CD4-positive, alpha-beta T cell treated with Interleukin-15 for 1 hour (primary cell): ENCODE data around the gene TENM3.
"Not testable (repeated sequence)": the region's sequence is repeated elsewhere in the genome, so short reads cannot be mapped to it uniquely, and the experiment has no call there.

ENCODE experiments used
- DNase-seq: peaks from one replicate; pipeline ENCODE4 v3.0.0-alpha.2; 2020

TENM3 gene

GRCh38 chr4:182343453-182343852 is 100.3 kb downstream of the TENM3 start:
- no peak for DNase-seq

- no peak for DNase-seq
These were observed 101.8 kb downstream of the TENM3 start for GRCh38 chr4:182344968-182345367.

GRCh38 chr4:182346250-182346649 is 103.0 kb downstream of the TENM3 start:
- DNase-seq: no peak

GRCh38 chr4:182346675-182347375 is 103.6 kb downstream of the TENM3 start:
- DNase-seq: no peak

- DNase-seq: no peak
These were observed 105.7 kb downstream of the TENM3 start for GRCh38 chr4:182348779-182349326.

- DNase-seq: no peak
These were observed 106.8 kb downstream of the TENM3 start for GRCh38 chr4:182350041-182350440.

GRCh38 chr4:182351485-182351884 is 108.3 kb downstream of the TENM3 start:
- DNase-seq: no peak

GRCh38 chr4:182354106-182354505 is 110.9 kb downstream of the TENM3 start:
- DNase-seq: no peak

GRCh38 chr4:182354867-182355266 is 111.7 kb downstream of the TENM3 start:
- DNase-seq: no peak

- no peak for DNase-seq
These were observed 124.0 kb downstream of the TENM3 start for GRCh38 chr4:182367153-182367552.

GRCh38 chr4:182369211-182369610 is 126.0 kb downstream of the TENM3 start:
- no peak for DNase-seq

- no peak for DNase-seq
These were observed 127.3 kb downstream of the TENM3 start for GRCh38 chr4:182370491-182370890.

- DNase-seq: no peak
These were observed 137.6 kb downstream of the TENM3 start for GRCh38 chr4:182380771-182381181.

GRCh38 chr4:182382941-182383340 is 139.7 kb downstream of the TENM3 start:
- DNase-seq: no peak

GRCh38 chr4:182384631-182385091 is 141.5 kb downstream of the TENM3 start:
- no peak for DNase-seq

- DNase-seq: no peak
These were observed 142.7 kb downstream of the TENM3 start for GRCh38 chr4:182385897-182386296.

- DNase-seq: not testable (repeated sequence)
These were observed 143.4 kb downstream of the TENM3 start for GRCh38 chr4:182386576-182386975.

- no peak for DNase-seq
These were observed 148.0 kb downstream of the TENM3 start for GRCh38 chr4:182391111-182391684.

- no peak for DNase-seq
These were observed 151.0 kb downstream of the TENM3 start for GRCh38 chr4:182394181-182394580.

- DNase-seq: no peak
These were observed 156.9 kb downstream of the TENM3 start for GRCh38 chr4:182400081-182400480.

- no peak for DNase-seq
These were observed 157.6 kb downstream of the TENM3 start for GRCh38 chr4:182400790-182401189.

- DNase-seq: no peak
These were observed 161.2 kb downstream of the TENM3 start for GRCh38 chr4:182404376-182404775.

GRCh38 chr4:182405087-182405486 is 161.9 kb downstream of the TENM3 start:
- no peak for DNase-seq

- DNase-seq: no peak
These were observed 166.1 kb downstream of the TENM3 start for GRCh38 chr4:182409271-182409670.
